Gastrocnemius medialis (tissue), 4 donors: ENCODE measurements around the gene NCSTN. TPM values are rescaled to one million over a fixed set of nuclear protein-coding genes. Genes with fewer than 3 reads are reported as not detected.

Experiments
- ATAC-seq, 2 donors: fragments of 150-250 bp; one replicate each; pipeline ENCODE4 v1.9.1; 2016
- DNase-seq, 2 donors: peaks; one replicate each; pipeline ENCODE4 v3.0.0-alpha.2; 2019
- H3K27ac ChIP-seq, 4 donors: fragments of 200-600 bp; sonication (generic); 1 replicate in 1 of 4; 2 replicates in 3 of 4; pipeline ENCODE4 v1.5.1; 2016 to 2018; ENCODE audit warnings: mild to moderate bottlenecking in 2 of 4, moderate library complexity in 1 of 4
- H3K27me3 ChIP-seq, 3 donors: fragments of 200-600 bp; sonication (generic) in 2 of 3; 1 replicate in 1 of 3; 2 replicates in 2 of 3; pipeline versions ENCODE4 v1.5.1 to v1.6.0; 2016 to 2019; ENCODE audit warnings: mild to moderate bottlenecking in 1 of 3, moderate library complexity in 1 of 3
- H3K36me3 ChIP-seq, 2 donors: fragments of 200-600 bp; sonication (generic) in 1 of 2; one replicate each; pipeline ENCODE4 v1.5.1; 2017 to 2018
- H3K4me1 ChIP-seq, 2 donors: fragments of 200-600 bp; sonication (generic) in 1 of 2; one replicate each; pipeline ENCODE4 v1.5.1; 2016 to 2017; ENCODE audit warnings: mild to moderate bottlenecking in 2 of 2
- H3K4me3 ChIP-seq, 4 donors: fragments of 200-600 bp; sonication (generic) in 3 of 4; 1 replicate in 1 of 4; 2 replicates in 3 of 4; pipeline ENCODE4 v1.5.1; 2016 to 2019; ENCODE audit warnings: mild to moderate bottlenecking in 2 of 4
- H3K9me3 ChIP-seq, 3 donors: fragments of 200-600 bp; sonication (generic) in 2 of 3; 1 replicate in 1 of 3; 2 replicates in 2 of 3; pipeline ENCODE4 v1.5.1; 2016 to 2019
- POLR2A ChIP-seq, 2 donors: fragments of 450-650 bp; IDR thresholded peaks; one replicate each; pipeline ENCODE4 v1.6.1; 2017; ENCODE audit warnings: antibody characterized with exemption in 2 of 2, mild to moderate bottlenecking in 2 of 2, moderate library complexity in 2 of 2
- in situ Hi-C, 4 donors: fragments of 200-750 bp; cut with MboI; loops; one replicate each; pipeline versions ENCODE4 v1.15.0 to v1.8.0; 2017; ENCODE audit warnings: low sequenced_read_pairs in 4 of 4
- intact Hi-C: fragments of 100-400 bp; cut with DNase I; formaldehyde crosslinking; loops from one replicate; pipeline ENCODE4 v1.15.1; 2023; ENCODE audit warnings: low total_unique reads
- total RNA-seq, 4 donors: library from RNA; depleted of rRNA; stranded (reverse); fragments of >200 nt; gene quantifications; one replicate each; pipeline versions ENCODE4 v1.1.0 to v1.2.3, GENCODE V29; 2016
- TF ChIP-seq, protein P1 (sequence below), 5 experiments: fragments of 450-650 bp in 3 of 5; fragments of 200-600 bp in 2 of 5; sonication (generic) in 2 of 5; IDR thresholded peaks in 4 of 5; conservative IDR thresholded peaks in 1 of 5; 1 replicate in 4 of 5; 2 replicates in 1 of 5; pipeline ENCODE4 v1.5.1; 2016 to 2019; ENCODE audit warnings: antibody characterized with exemption in 5 of 5, mild to moderate bottlenecking in 3 of 5, moderate library complexity in 3 of 5

Gene NCSTN
- total RNA-seq, 4 donors from 2014 or later, result 29.2 to 59.3 (median 33.2) TPM

DNA sequence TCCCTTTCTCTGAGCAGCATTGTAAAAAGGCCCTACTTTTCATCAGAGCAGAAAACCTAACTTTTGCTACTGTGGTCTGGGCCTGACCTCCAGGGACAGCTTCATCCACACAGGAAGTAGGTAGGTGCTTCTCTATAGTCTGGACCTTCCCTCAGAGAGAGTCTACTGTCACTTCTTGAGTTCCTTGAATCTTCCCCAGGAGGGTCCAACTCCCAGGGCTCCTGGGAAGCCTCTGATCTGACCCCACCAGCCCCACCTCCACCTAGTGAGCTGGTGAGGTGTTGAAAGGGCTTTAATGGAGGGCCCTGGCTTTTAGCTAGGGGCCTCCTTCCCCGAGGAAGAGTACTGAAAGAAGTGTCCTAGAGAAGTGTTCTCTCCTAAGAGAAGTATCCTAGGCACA is 54.5 kb downstream of the NCSTN start:
- in situ Hi-C loops, result no loop called here
- no peak for DNase-seq
- Histone ChIP-seq H3K27me3 (peaks cover 0 to 8% (median 3%) of the 10 kb centered on the region in 3 donors), H3K9me3 (no peaks in the 10 kb centered on the region), H3K4me1 (peaks cover 0 to 6% of the 10 kb centered on the region in 2 donors), H3K4me3 (no peak overlapping the region), H3K27ac (no peak overlapping the region), H3K36me3 (no peaks in the 10 kb centered on the region)
- ATAC-seq, result no peak
- intact Hi-C loops, result no loop called here
- TF ChIP-seq, protein P1, sequence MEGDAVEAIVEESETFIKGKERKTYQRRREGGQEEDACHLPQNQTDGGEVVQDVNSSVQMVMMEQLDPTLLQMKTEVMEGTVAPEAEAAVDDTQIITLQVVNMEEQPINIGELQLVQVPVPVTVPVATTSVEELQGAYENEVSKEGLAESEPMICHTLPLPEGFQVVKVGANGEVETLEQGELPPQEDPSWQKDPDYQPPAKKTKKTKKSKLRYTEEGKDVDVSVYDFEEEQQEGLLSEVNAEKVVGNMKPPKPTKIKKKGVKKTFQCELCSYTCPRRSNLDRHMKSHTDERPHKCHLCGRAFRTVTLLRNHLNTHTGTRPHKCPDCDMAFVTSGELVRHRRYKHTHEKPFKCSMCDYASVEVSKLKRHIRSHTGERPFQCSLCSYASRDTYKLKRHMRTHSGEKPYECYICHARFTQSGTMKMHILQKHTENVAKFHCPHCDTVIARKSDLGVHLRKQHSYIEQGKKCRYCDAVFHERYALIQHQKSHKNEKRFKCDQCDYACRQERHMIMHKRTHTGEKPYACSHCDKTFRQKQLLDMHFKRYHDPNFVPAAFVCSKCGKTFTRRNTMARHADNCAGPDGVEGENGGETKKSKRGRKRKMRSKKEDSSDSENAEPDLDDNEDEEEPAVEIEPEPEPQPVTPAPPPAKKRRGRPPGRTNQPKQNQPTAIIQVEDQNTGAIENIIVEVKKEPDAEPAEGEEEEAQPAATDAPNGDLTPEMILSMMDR (IDR thresholded peaks at IDR 0.05 in 4 of 5, conservative IDR thresholded peaks at IDR 0.05 in 1 of 5), result no peak

DNA sequence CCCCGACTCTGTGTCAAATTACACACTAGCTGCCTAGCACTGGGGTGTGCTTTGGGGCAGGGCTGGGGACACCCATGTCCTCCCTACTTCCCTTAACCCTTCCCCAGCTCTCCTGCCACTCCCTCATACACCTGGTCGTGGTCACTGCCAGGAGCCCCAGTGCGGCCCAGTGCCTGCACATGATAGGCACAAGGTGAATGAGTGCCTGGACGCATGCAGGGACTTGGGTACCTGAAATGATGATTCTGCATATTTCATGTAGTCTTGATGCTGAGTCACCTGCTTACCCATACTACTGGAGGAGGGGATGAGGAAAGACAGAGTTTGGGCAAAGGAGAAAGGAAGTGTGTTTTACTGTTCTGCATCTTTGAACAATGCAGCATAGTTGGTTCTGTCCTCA is 55.6 kb downstream of the NCSTN start:
- ATAC-seq, result no peak
- Histone ChIP-seq H3K4me1 (peaks cover 0 to 6% of the 10 kb centered on the region in 2 donors), H3K36me3 (no peaks in the 10 kb centered on the region), H3K27ac (no peak overlapping the region), H3K4me3 (no peak overlapping the region), H3K9me3 (no peaks in the 10 kb centered on the region), H3K27me3 (peaks cover 0 to 8% (median 3%) of the 10 kb centered on the region in 3 donors)
- in situ Hi-C loops, result no loop called here
- intact Hi-C loops, result no loop called here
- DNase-seq, result no peak
- TF ChIP-seq, protein P1 (IDR thresholded peaks at IDR 0.05 in 4 of 5, conservative IDR thresholded peaks at IDR 0.05 in 1 of 5), result no peak
- no peak for TF ChIP-seq POLR2A (IDR thresholded peaks at IDR 0.05)

DNA sequence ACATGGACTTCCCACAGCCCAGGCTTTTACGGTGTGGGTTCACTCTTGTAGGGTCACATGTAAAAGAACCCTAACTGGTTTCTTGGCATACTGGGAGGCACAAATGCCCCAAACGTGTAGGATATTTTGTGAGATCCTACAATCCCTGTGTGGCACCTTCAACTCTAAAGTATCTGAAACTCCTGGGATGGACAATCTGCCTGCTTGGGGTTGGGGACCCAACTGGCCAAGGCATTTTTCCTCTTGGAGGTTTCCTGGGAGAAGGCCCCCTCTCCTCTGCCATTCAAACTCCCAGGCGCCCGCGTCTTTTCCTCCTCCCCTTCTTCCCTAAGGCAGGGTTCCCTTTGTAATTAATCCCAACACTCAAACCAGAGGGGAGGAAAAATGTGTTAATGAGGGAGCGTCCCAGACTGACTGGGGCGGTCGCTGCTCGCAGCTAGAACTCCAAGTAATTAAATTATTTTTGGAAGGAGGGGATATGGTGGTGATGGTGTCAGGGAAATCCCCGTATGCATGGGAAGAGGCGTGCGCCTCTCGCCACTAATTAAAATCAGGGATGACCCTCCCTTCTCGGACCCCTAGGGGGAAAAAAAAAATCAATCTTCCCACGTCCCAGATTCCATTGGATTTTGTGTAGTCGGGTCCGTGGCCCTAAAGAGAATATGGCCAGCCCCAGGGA is 56.5 kb downstream of the NCSTN start:
- Histone ChIP-seq H3K4me3 (peak overlapping the region; percentile 59 to 89 (median 70)), H3K9me3 (no peaks in the 10 kb centered on the region), H3K27me3 (peaks cover 0 to 8% (median 3%) of the 10 kb centered on the region in 3 donors), H3K36me3 (no peaks in the 10 kb centered on the region), H3K4me1 (peaks cover 0 to 6% of the 10 kb centered on the region in 2 donors), H3K27ac (peak overlapping the region in 1 of 4 donors; percentile 64)
- no peak for TF ChIP-seq POLR2A (IDR thresholded peaks at IDR 0.05)
- TF ChIP-seq, protein P1 (IDR thresholded peaks at IDR 0.05 in 4 of 5, conservative IDR thresholded peaks at IDR 0.05 in 1 of 5), result no peak
- intact Hi-C loops (no loop called here), in situ Hi-C loops (no loop called here)
- no peak for DNase-seq
- ATAC-seq, result peak in 1 of 2 donors; percentile 16

DNA sequence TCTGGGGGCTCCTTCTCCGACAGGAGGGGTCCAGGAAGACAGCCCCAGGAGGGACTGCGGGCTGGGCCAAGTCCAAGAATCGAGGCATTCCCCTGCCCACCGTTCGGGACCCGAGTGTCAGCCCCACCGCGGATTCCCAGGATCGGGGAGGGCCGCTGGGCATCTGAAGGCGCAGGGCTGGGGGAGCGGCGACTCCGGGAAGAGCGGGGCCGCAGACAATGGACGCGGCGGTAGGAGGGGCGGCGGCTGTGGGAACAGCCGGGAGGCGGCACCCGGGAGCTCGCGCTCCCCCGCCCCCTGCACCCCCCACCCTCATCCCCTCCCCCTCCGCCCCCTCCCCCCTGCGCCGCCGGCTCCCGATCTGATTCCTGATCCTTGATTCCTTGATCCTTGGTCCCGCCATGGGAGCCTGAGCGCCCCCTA is 57.1 kb downstream of the NCSTN start, which contains the start of gene VANGL2:
Gene VANGL2, plus strand, starts transcription at position 342 of the 423 bp plus-strand sequence. CDS start 15,274 bp downstream, outside the sequence.
- TF ChIP-seq, protein P1 (IDR thresholded peaks at IDR 0.05 in 4 of 5, conservative IDR thresholded peaks at IDR 0.05 in 1 of 5), result no peak
- TF ChIP-seq POLR2A (IDR thresholded peaks at IDR 0.05), result no peak
- Histone ChIP-seq H3K36me3 (no peaks in the 10 kb centered on the region), H3K9me3 (no peaks in the 10 kb centered on the region), H3K27me3 (peaks cover 0 to 8% (median 3%) of the 10 kb centered on the region in 3 donors), H3K27ac (peak within 1 kb of the TSS in 2 of 4 donors; percentile 32 to 74), H3K4me1 (peaks cover 0 to 6% of the 10 kb centered on the region in 2 donors), H3K4me3 (peak within 1 kb of the TSS; percentile 59 to 89 (median 70))
- intact Hi-C loops, result no loop called here
- in situ Hi-C loops, result no loop called here
- ATAC-seq (peak; percentile 51 to 69), DNase-seq (peak in 1 of 2 donors; percentile 29)
